GM06990 (cell line): ENCODE results near the gene BRD3.

Experiments
- DNase-seq: peaks from one replicate; pipeline ENCODE4 v3.0.0-alpha.2; 2011; ENCODE audit not compliant: insufficient read length; ENCODE audit errors: extremely low read depth
- H3K27me3 ChIP-seq: replicated peaks from 2 replicates; pipeline ENCODE4 v1.6.0; 2011; ENCODE audit warnings: low read length; ENCODE audit not compliant: control insufficient read depth, insufficient read depth
- H3K36me3 ChIP-seq: 2 replicates; pipeline ENCODE4 v1.5.1; 2011; ENCODE audit warnings: low read length; ENCODE audit not compliant: control insufficient read depth, insufficient read depth
- H3K4me3 ChIP-seq: replicated peaks from 2 replicates; pipeline ENCODE4 v1.5.1; 2011; ENCODE audit warnings: low read depth, mild to moderate bottlenecking, control low read depth, low read length
- TF ChIP-seq, protein P1 (sequence below): IDR thresholded peaks from 2 replicates; pipeline ENCODE4 v1.5.1; 2011; ENCODE audit warnings: low read length, control low read depth, mild to moderate bottlenecking, inconsistent platforms; ENCODE audit not compliant: insufficient read depth, poor library complexity, severe bottlenecking

Gene BRD3

GRCh38 chr9:133994353-133995011, 73.3 kb downstream of the BRD3 start:
- peak; percentile 79 for DNase-seq
- TF ChIP-seq, protein P1, sequence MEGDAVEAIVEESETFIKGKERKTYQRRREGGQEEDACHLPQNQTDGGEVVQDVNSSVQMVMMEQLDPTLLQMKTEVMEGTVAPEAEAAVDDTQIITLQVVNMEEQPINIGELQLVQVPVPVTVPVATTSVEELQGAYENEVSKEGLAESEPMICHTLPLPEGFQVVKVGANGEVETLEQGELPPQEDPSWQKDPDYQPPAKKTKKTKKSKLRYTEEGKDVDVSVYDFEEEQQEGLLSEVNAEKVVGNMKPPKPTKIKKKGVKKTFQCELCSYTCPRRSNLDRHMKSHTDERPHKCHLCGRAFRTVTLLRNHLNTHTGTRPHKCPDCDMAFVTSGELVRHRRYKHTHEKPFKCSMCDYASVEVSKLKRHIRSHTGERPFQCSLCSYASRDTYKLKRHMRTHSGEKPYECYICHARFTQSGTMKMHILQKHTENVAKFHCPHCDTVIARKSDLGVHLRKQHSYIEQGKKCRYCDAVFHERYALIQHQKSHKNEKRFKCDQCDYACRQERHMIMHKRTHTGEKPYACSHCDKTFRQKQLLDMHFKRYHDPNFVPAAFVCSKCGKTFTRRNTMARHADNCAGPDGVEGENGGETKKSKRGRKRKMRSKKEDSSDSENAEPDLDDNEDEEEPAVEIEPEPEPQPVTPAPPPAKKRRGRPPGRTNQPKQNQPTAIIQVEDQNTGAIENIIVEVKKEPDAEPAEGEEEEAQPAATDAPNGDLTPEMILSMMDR, result peak; percentile 98
- Histone ChIP-seq H3K36me3 (no peaks in the 10 kb centered on the region), H3K4me3 (no peak overlapping the region), H3K27me3 (no peaks in the 10 kb centered on the region)

DNA sequence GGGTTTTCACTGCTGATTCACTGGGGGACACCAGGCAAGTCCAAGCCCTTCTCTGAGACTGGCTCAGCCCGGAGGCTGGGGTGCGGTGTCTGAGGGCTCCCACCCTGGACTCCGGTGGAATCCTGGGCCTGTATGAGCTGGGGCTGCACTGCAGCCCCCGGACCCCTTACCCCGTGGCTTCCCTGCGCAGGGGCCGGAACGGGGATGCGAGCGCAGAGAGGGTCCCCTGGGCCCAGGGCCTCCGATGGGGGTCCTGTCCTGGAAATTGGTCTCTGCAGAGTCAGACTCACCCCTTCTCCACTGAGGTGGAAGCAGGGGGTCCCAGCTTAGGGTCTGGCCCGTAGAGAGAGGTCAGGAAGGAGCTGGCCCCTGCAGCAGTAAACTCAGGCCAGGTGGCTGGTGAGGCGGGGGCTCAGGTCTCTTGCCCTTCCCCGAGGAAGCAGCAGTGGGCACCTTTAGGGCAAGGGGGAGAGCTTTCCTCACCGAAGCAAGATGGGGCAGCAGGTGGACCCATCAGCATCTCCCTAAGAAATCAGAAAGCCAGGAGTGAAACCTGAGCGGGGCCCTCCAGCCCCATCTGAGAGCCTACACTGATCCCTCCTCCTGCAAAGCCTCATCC, 74.1 kb downstream of the BRD3 start:
- no peak for DNase-seq
- TF ChIP-seq, protein P1, result no peak
- no peaks in the 10 kb centered on the region for H3K27me3 ChIP-seq
- H3K36me3 ChIP-seq, result no peaks in the 10 kb centered on the region
- peak overlapping the region; percentile 76 for H3K4me3 ChIP-seq

GRCh38 chr9:133992780-133993634, 74.8 kb downstream of the BRD3 start:
- Histone ChIP-seq H3K27me3 (no peaks in the 10 kb centered on the region), H3K36me3 (no peaks in the 10 kb centered on the region), H3K4me3 (peak overlapping the region; percentile 96)
- TF ChIP-seq, protein P1, result peak; percentile 61
- DNase-seq, result peak; percentile 81

- Histone ChIP-seq H3K4me3 (peak within 1 kb of the TSS; percentile 96), H3K27me3 (no peaks in the 10 kb centered on the region), H3K36me3 (no peaks in the 10 kb centered on the region)
- peak; percentile 82 for DNase-seq
- TF ChIP-seq, protein P1, result no peak
These were observed 75.7 kb downstream of the BRD3 start, which contains the start of gene VAV2 for GRCh38 chr9:133991964-133992779. TSS of gene VAV2 (minus strand) at chr9:133992324. CDS start at chr9:133992278, 46 bp downstream.

- no peaks in the 10 kb centered on the region for H3K27me3 ChIP-seq
- peaks cover under 1% of the 10 kb centered on the region; the same call in 1 of the 2 replicates for H3K36me3 ChIP-seq
- no peak for DNase-seq
- TF ChIP-seq, protein P1, result no peak
- peak overlapping the region; percentile 96 for H3K4me3 ChIP-seq
These were observed 76.5 kb downstream of the BRD3 start for GRCh38 chr9:133991214-133991921.
